HCT116 (cell line): ENCODE measurements around the gene MLPH. TPM values are rescaled to one million over a fixed set of nuclear protein-coding genes. Genes with fewer than 3 reads are reported as not detected.

Experiments used
- ATAC-seq: fragments of 200-7000 bp; cut with Tn5 transposase; 2 replicates; pipeline ENCODE4 v1.9.1; 2020; ENCODE audit warnings: mild to moderate bottlenecking, moderate library complexity
- BruUV-seq: library from RNA; stranded (reverse); fragments of 400-500 nt; replicated peaks from 2 replicates; lab custom pipeline; 2021; lab: Mats Ljungman, UMichigan
- CTCF ChIA-PET: fragments of 300-600 bp; sonication (Branson Sonifier 250); formaldehyde crosslinking; loops from one replicate; lab custom pipeline; 2021; ENCODE audit warnings: antibody characterized with exemption; lab: Charles Lee
- POLR2A ChIA-PET: fragments of 300-600, 350-600 bp; sonication (Branson Sonifier 250); formaldehyde crosslinking; loops from one replicate; lab custom pipeline; 2021; ENCODE audit warnings: antibody characterized with exemption; lab: Charles Lee
- RAD21 ChIA-PET, 2 experiments: fragments of 300-600 bp; sonication (Branson Sonifier 250); formaldehyde crosslinking; loops; one replicate each; lab custom pipeline; 2023; ENCODE audit warnings: low total read pairs in 2 of 2; ENCODE audit not compliant: uncharacterized antibody in 2 of 2, unreplicated experiment in 2 of 2, low non-redundant PET in 1 of 2; lab: Charles Lee
- DNase-seq: peaks from one replicate; pipeline ENCODE4 v3.0.0-alpha.2; 2010; ENCODE audit warnings: low read depth, low spot score
- H2AFZ ChIP-seq: fragments of 200-600 bp; shearing (Covaris generic), sonication (generic); 2 replicates; pipeline ENCODE4 v1.6.1; 2017; ENCODE audit warnings: low read depth, mixed run types, mixed read lengths, antibody characterized with exemption, low read length; ENCODE audit not compliant: poor library complexity, severe bottlenecking
- H3K27ac ChIP-seq: 2 replicates; pipeline ENCODE4 v1.5.1; 2012; ENCODE audit warnings: low read depth, low read length
- H3K27me3 ChIP-seq: fragments of 200-600 bp; sonication (generic); 2 replicates; pipeline ENCODE4 v1.6.1; 2016; ENCODE audit warnings: mixed run types, low read length, mixed read lengths; ENCODE audit not compliant: insufficient read depth
- H3K36me3 ChIP-seq, 2 experiments: fragments of 200-500 bp in 1 of 2; fragments of 200-600 bp in 1 of 2; sonication (Bioruptor generic) in 1 of 2; sonication (generic) in 1 of 2; 2 replicates each; pipeline versions ENCODE4 v1.5.1 to v1.6.1; 2014 to 2016; ENCODE audit warnings: low read length in 2 of 2, inconsistent platforms in 1 of 2, mixed read lengths in 1 of 2, mixed run types in 1 of 2; ENCODE audit not compliant: insufficient read depth in 2 of 2, control insufficient read depth in 1 of 2
- H3K4me1 ChIP-seq, 2 experiments: fragments of 200-600 bp in 1 of 2; sonication (generic) in 1 of 2; 2 replicates each; pipeline versions ENCODE4 v1.5.1 to v1.6.1; 2012 to 2017; ENCODE audit warnings: low read length in 2 of 2, inconsistent platforms in 1 of 2, mild to moderate bottlenecking in 1 of 2, mixed read lengths in 1 of 2, mixed run types in 1 of 2, moderate library complexity in 1 of 2; ENCODE audit not compliant: insufficient read depth in 2 of 2, control insufficient read depth in 1 of 2
- H3K4me2 ChIP-seq: fragments of 200-600 bp; sonication (generic); 2 replicates; pipeline ENCODE4 v1.6.1; 2017; ENCODE audit warnings: mixed run types, low read length, mixed read lengths
- H3K4me3 ChIP-seq, 2 experiments: fragments of 200-600 bp in 1 of 2; sonication (generic) in 1 of 2; replicated peaks in 1 of 2; 2 replicates each; pipeline ENCODE4 v1.5.1; 2011 to 2016; ENCODE audit warnings: low read length in 2 of 2, control low read depth in 1 of 2, low read depth in 1 of 2, mild to moderate bottlenecking in 1 of 2, mixed read lengths in 1 of 2, mixed run types in 1 of 2
- H3K79me2 ChIP-seq: fragments of 200-600 bp; sonication (generic); 2 replicates; pipeline ENCODE4 v1.6.1; 2017; ENCODE audit warnings: mild to moderate bottlenecking, mixed run types, low read length, moderate library complexity, mixed read lengths; ENCODE audit not compliant: insufficient read depth
- H3K9ac ChIP-seq: fragments of 200-600 bp; sonication (generic); 2 replicates; pipeline ENCODE4 v1.6.1; 2016; ENCODE audit warnings: low read length, mixed read lengths
- H3K9me2 ChIP-seq: fragments of 200-600 bp; sonication (generic), shearing (Covaris generic); 2 replicates; pipeline ENCODE4 v1.6.1; 2017; ENCODE audit warnings: mixed run types, mild to moderate bottlenecking, moderate library complexity; ENCODE audit not compliant: insufficient read depth
- H3K9me3 ChIP-seq, 2 experiments: fragments of 200-500 bp in 1 of 2; fragments of 200-600 bp in 1 of 2; sonication (Bioruptor generic) in 1 of 2; sonication (generic) in 1 of 2; 2 replicates each; pipeline ENCODE4 v1.6.1; 2014 to 2017; ENCODE audit warnings: low read length in 2 of 2, mixed read lengths in 2 of 2, inconsistent platforms in 1 of 2, low read depth in 1 of 2, mild to moderate bottlenecking in 1 of 2, mixed run types in 1 of 2, moderate library complexity in 1 of 2; ENCODE audit not compliant: control insufficient read depth in 1 of 2, insufficient read depth in 1 of 2
- H4K20me1 ChIP-seq: fragments of 200-600 bp; sonication (generic), shearing (Covaris generic); 2 replicates; pipeline ENCODE4 v1.6.1; 2017; ENCODE audit warnings: mixed run types, mild to moderate bottlenecking, moderate library complexity; ENCODE audit not compliant: insufficient read depth
- CBX3 ChIP-seq: IDR thresholded peaks from 2 replicates; pipeline ENCODE4 v1.6.1; 2012; ENCODE audit warnings: low read depth
- CEBPB ChIP-seq: IDR thresholded peaks from 2 replicates; pipeline ENCODE4 v1.6.1; 2012; ENCODE audit warnings: low read depth
- ELF1 ChIP-seq: IDR thresholded peaks from 2 replicates; pipeline ENCODE4 v1.6.1; 2012; ENCODE audit warnings: low read depth, borderline replicate concordance
- EZH2 ChIP-seq: fragments of 200-600 bp; sonication (generic); IDR thresholded peaks from 2 replicates; pipeline ENCODE4 v1.6.1; 2017; ENCODE audit warnings: antibody characterized with exemption, mixed run types
- EZH2phosphoT487 ChIP-seq: fragments of 200-600 bp; IDR thresholded peaks from 2 replicates; pipeline ENCODE4 v1.6.1; 2018; ENCODE audit warnings: antibody characterized with exemption, borderline replicate concordance
- FOSL1 ChIP-seq: IDR thresholded peaks from 2 replicates; pipeline ENCODE4 v1.6.1; 2012; ENCODE audit warnings: low read depth
- JUND ChIP-seq: IDR thresholded peaks from 2 replicates; pipeline ENCODE4 v1.6.1; 2012
- POLR2AphosphoS5 ChIP-seq: IDR thresholded peaks from 2 replicates; pipeline ENCODE4 v1.6.1; 2011; ENCODE audit warnings: mild to moderate bottlenecking, low read depth, low read length, moderate library complexity
- SIN3A ChIP-seq: IDR thresholded peaks from 2 replicates; pipeline ENCODE4 v1.6.1; 2012; ENCODE audit warnings: low read depth
- SRF ChIP-seq: IDR thresholded peaks from 2 replicates; pipeline ENCODE4 v1.6.1; 2012; ENCODE audit warnings: low read depth
- TCF7L2 ChIP-seq: IDR thresholded peaks from 2 replicates; pipeline ENCODE4 v1.7.0; 2011; ENCODE audit warnings: borderline replicate concordance, inconsistent platforms; ENCODE audit not compliant: insufficient read depth, insufficient read length; ENCODE audit errors: extremely low read depth
- ZFX ChIP-seq: fragments of 450-650 bp; IDR thresholded peaks from 2 replicates; pipeline ENCODE4 v1.6.1; 2017
- intact Hi-C: fragments of 100-400 bp; cut with micrococcal nuclease; formaldehyde crosslinking; loops from 2 replicates; pipeline ENCODE4 v1.10.0; 2022
- total RNA-seq: library from RNA; stranded (reverse); gene quantifications from one replicate; pipeline ENCODE4 v1.2.1, GENCODE V29; 2021; ENCODE audit not compliant: unreplicated experiment
- TF ChIP-seq, protein P1 (sequence below), 3 experiments: fragments of 200-600 bp in 1 of 3; sonication (generic) in 1 of 3; IDR thresholded peaks in 2 of 3; conservative IDR thresholded peaks in 1 of 3; 2 replicates each; pipeline ENCODE4 v1.5.1; 2012 to 2017; ENCODE audit warnings: low read depth in 2 of 3, low read length in 2 of 3, antibody characterized with exemption in 1 of 3, borderline replicate concordance in 1 of 3, control low read depth in 1 of 3, mild to moderate bottlenecking in 1 of 3, mixed read lengths in 1 of 3, mixed run types in 1 of 3, moderate library complexity in 1 of 3; ENCODE audit not compliant: insufficient read depth in 1 of 3
- TF ChIP-seq, protein P2 (sequence below): IDR thresholded peaks from 2 replicates; pipeline ENCODE4 v1.6.1; 2011; ENCODE audit warnings: mild to moderate bottlenecking, low read length, moderate library complexity; ENCODE audit not compliant: insufficient replicate concordance; ENCODE audit errors: extremely low read depth
- TF ChIP-seq, protein P3 (sequence below): IDR thresholded peaks from 2 replicates; pipeline ENCODE4 v1.6.1; 2012
- TF ChIP-seq, protein P4 (sequence below): IDR thresholded peaks from 2 replicates; pipeline ENCODE4 v1.6.1; 2012; ENCODE audit warnings: low read depth
- TF ChIP-seq, protein P5 (sequence below): IDR thresholded peaks from 2 replicates; pipeline ENCODE4 v1.6.1; 2012

The MLPH gene
- total RNA-seq, 1 experiment from 2014 or later: 81.4 TPM

DNA sequence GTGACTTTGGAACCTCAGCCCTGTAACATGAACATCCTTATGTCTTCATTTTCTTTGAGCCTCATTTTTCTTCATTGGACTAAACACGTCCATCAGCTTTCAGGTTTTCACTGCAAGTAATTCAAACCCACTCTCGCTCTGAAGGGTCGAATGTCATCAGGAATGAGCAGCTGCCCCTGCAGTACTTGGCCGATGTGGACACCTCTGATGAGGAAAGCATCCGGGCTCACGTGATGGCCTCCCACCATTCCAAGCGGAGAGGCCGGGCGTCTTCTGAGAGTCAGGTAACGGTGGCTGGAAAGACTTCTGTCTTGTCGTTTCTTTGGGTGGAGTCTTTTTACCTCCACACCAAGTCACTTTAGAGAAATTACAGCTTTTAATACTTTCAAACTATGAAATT lies 40.2 kb downstream of the MLPH start:
- Histone ChIP-seq H4K20me1 (no peaks in the 10 kb centered on the region), H3K36me3 (peaks cover 24 to 50% of the 10 kb centered on the region in 2 experiments), H2AFZ (no peak overlapping the region), H3K4me1 (no peaks in the 10 kb centered on the region), H3K79me2 (no peaks in the 10 kb centered on the region), H3K9me3 (no peaks in the 10 kb centered on the region), H3K27me3 (no peaks in the 10 kb centered on the region), H3K27ac (no peak overlapping the region), H3K9ac (no peak overlapping the region), H3K4me3 (no peak overlapping the region), H3K4me2 (no peak overlapping the region), H3K9me2 (no peaks in the 10 kb centered on the region)
- CTCF ChIA-PET: no interaction called here
- no peak for TF ChIP-seq ELF1
- TF ChIP-seq, protein P1, sequence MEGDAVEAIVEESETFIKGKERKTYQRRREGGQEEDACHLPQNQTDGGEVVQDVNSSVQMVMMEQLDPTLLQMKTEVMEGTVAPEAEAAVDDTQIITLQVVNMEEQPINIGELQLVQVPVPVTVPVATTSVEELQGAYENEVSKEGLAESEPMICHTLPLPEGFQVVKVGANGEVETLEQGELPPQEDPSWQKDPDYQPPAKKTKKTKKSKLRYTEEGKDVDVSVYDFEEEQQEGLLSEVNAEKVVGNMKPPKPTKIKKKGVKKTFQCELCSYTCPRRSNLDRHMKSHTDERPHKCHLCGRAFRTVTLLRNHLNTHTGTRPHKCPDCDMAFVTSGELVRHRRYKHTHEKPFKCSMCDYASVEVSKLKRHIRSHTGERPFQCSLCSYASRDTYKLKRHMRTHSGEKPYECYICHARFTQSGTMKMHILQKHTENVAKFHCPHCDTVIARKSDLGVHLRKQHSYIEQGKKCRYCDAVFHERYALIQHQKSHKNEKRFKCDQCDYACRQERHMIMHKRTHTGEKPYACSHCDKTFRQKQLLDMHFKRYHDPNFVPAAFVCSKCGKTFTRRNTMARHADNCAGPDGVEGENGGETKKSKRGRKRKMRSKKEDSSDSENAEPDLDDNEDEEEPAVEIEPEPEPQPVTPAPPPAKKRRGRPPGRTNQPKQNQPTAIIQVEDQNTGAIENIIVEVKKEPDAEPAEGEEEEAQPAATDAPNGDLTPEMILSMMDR (IDR thresholded peaks at IDR 0.05 in 2 of 3, conservative IDR thresholded peaks at IDR 0.05 in 1 of 3; ENCODE audit: borderline replicate concordance in 1 of 3, insufficient read depth in 1 of 3, low read depth in 2 of 3, low read length in 2 of 3): no peak
- no peak for TF ChIP-seq TCF7L2
- no peak for TF ChIP-seq ZFX
- no peak for TF ChIP-seq CEBPB
- TF ChIP-seq FOSL1: no peak
- TF ChIP-seq, protein P2, sequence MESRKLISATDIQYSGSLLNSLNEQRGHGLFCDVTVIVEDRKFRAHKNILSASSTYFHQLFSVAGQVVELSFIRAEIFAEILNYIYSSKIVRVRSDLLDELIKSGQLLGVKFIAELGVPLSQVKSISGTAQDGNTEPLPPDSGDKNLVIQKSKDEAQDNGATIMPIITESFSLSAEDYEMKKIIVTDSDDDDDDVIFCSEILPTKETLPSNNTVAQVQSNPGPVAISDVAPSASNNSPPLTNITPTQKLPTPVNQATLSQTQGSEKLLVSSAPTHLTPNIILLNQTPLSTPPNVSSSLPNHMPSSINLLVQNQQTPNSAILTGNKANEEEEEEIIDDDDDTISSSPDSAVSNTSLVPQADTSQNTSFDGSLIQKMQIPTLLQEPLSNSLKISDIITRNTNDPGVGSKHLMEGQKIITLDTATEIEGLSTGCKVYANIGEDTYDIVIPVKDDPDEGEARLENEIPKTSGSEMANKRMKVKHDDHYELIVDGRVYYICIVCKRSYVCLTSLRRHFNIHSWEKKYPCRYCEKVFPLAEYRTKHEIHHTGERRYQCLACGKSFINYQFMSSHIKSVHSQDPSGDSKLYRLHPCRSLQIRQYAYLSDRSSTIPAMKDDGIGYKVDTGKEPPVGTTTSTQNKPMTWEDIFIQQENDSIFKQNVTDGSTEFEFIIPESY: no peak
- no peak for TF ChIP-seq POLR2AphosphoS5
- TF ChIP-seq SRF: no peak
- TF ChIP-seq JUND: no peak
- TF ChIP-seq SIN3A: no peak
- no peak for TF ChIP-seq EZH2
- no peak for TF ChIP-seq EZH2phosphoT487
- TF ChIP-seq, protein P3, sequence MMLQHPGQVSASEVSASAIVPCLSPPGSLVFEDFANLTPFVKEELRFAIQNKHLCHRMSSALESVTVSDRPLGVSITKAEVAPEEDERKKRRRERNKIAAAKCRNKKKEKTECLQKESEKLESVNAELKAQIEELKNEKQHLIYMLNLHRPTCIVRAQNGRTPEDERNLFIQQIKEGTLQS: no peak
- no peak for TF ChIP-seq CBX3
- TF ChIP-seq, protein P4, sequence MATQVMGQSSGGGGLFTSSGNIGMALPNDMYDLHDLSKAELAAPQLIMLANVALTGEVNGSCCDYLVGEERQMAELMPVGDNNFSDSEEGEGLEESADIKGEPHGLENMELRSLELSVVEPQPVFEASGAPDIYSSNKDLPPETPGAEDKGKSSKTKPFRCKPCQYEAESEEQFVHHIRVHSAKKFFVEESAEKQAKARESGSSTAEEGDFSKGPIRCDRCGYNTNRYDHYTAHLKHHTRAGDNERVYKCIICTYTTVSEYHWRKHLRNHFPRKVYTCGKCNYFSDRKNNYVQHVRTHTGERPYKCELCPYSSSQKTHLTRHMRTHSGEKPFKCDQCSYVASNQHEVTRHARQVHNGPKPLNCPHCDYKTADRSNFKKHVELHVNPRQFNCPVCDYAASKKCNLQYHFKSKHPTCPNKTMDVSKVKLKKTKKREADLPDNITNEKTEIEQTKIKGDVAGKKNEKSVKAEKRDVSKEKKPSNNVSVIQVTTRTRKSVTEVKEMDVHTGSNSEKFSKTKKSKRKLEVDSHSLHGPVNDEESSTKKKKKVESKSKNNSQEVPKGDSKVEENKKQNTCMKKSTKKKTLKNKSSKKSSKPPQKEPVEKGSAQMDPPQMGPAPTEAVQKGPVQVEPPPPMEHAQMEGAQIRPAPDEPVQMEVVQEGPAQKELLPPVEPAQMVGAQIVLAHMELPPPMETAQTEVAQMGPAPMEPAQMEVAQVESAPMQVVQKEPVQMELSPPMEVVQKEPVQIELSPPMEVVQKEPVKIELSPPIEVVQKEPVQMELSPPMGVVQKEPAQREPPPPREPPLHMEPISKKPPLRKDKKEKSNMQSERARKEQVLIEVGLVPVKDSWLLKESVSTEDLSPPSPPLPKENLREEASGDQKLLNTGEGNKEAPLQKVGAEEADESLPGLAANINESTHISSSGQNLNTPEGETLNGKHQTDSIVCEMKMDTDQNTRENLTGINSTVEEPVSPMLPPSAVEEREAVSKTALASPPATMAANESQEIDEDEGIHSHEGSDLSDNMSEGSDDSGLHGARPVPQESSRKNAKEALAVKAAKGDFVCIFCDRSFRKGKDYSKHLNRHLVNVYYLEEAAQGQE: no peak
- TF ChIP-seq, protein P5, sequence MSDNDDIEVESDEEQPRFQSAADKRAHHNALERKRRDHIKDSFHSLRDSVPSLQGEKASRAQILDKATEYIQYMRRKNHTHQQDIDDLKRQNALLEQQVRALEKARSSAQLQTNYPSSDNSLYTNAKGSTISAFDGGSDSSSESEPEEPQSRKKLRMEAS: no peak
- intact Hi-C loops: no loop called here
- no peak for DNase-seq
- ATAC-seq: no peak
- POLR2A ChIA-PET: no interaction called here
- no TSS peak for BruUV-seq
- RAD21 ChIA-PET: no interaction called here
